Measurements from ENCODE around the gene RNU4-1.
A peak's percentile ranks its signal among the peaks of the same experiment; 100 is the strongest.
"Not testable (repeated sequence)": the region's sequence is repeated elsewhere in the genome, so short reads cannot be mapped to it uniquely, and the experiment has no call there.

RNU4-1 gene

DNA sequence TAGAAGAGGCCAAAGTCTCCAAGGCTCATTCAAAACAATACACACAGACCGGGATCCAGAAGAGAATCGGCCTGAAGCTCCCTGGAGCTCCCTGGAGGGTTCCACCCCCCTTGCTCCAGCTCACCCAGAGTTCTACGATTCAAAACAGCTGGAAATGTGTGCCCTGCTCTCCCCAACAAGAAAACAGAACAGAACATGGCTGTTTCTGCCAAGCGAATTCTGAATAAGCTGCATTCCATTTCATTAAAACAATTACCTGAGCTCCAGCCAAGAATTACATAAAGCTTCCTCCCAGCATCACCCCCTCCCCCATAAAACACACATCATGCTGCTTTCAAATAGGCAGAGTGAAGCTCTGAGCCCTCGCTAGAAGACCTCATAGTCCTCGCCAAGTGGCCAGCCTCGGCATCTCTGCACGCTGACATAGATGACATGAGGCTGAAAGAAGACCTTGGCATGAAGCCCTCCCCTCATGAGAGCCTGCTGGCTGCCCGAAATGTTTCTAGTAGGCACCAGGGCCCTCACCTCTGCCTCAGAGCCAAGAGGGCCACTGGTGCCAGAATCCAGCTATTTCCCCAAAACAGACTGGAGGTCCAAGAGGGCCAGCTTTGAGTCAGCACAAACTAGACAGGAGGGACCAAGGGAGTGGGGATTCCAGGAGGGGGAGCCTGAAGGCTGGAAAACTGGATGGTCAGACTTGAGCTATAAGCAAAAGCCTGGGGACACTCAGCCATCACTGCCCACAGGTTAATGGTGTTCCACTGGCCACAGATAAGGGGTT, 35.8 kb downstream of the RNU4-1 start:
- no peak for DNase-seq

GRCh38 chr12:120254809-120255208, 38.2 kb downstream of the RNU4-1 start:
- DNase-seq = no peak

DNA sequence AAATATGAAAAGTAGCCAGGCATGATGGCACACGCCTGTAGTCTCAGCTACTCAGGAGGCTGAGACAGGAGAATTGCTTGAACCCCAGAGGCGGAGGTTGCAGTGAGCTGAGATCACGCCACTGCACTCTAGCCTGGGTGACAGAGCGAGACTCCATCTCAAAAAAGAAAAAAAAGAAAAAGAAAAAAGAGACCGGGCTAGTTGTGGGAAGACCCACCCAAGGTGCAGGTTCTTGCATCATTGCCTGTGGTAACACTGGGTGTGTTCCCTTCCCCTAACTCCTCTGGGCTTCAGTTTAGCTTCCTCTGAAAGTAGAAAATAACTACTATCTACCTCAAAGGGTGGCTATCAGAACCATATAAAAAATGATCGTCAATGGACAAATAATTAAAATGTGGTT, 39.7 kb downstream of the RNU4-1 start:
- DNase-seq = not testable (repeated sequence)

GRCh38 chr12:120252071-120252906, 40.7 kb downstream of the RNU4-1 start:
- peak; percentile 45 to 54 for DNase-seq

DNA sequence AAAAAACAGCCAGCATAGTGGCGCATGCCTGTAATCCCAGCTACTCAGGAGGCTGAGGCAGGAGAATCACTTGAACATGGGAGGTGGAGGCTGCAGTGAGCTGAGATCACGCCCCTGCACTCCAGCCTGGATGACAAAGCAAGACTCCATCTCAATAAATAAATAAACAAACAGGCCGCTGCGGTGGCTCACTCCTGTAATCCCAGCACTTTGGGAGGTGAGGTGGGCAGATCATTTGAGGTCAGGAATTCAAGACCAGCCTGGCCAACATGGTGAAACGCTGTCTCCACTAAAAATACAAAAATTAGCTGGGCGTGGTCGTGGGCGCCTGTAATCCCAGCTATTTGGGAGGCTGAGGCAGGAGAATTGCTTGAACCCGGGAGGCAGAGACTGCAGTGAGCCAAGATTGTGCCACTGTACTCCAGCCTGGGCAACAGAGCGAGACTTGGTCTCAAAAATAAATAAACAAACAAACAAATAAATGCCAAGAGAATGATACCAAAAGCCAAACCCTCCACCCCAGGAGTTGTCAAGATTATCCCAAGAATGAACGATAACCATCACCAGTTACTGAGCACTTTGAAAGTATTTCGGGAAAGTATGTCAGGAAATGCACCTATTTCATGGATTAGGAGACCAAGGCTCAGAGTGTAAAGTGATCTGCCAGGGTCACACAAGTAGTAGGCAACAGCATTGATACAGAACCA, 41.5 kb downstream of the RNU4-1 start:
- not testable (repeated sequence) for DNase-seq

GRCh38 chr12:120249875-120250795, 42.9 kb downstream of the RNU4-1 start:
- no peak for DNase-seq

DNA sequence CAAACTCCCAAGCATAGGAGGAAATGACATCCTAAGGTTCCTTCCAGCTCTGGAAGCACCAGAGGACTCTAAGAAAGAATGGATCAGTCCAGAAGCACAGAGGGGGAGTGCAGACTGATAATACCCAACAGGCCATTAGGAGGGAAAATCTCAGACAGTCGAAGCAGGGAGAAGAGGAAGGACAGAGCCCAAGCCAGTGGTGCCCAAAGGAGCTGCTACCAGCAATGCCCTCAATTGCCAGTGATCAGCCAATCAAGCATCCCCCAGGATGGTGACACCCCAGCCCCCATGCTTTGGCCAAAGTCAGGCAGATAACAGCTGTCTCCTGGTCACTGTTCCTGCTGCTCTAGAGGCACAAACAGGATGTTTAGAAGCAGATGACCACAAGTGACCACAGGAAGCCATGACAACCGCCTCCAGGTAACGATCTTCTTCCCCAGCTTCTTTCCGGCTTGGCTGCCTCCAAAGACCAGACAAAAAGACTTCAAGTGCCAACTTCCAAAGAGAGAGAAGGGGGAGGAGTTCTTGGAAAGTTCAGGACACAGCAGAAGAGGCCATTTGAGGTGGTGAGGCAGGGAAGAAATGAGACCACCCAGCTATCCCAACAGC, 43.7 kb downstream of the RNU4-1 start:
- DNase-seq = no peak

DNA sequence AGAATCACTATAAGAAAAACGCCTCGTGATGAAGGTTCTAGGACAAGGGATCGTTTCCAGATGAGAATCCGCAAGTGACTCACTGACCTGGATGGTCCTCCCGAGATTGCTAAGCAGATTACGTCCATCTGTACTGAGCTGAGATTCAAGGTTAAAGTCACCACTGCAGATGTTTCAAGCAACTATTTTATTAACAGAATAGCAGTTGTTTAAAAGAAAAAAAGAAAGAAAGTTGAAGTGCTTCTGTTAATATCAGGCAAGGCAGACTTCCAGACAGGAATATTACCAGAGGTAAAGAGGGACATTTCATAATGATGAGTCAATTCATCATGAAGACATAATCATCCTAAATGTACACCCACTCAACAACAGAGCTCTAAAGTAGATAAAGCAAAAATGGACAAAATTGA, 45.4 kb downstream of the RNU4-1 start:
- no peak for DNase-seq

DNA sequence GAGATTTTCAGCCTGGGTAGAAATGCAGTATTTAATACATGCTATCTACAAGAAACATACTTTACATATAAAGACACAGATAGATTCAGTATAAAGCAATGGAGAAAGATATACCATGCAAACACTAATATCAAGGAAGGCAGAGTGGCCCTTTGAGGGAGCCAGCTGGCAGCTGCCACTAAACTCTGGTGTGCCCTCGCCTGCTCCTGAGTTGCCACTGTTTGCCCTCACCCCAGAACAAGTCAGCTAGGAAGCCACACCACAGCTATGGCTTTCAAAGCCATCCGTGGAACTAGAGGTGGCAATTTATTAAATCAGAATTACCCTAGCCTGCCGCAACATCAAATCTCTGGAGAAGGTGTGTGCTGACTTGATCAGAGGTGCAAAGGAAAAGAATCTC, 45.9 kb downstream of the RNU4-1 start:
- DNase-seq = no peak

DNA sequence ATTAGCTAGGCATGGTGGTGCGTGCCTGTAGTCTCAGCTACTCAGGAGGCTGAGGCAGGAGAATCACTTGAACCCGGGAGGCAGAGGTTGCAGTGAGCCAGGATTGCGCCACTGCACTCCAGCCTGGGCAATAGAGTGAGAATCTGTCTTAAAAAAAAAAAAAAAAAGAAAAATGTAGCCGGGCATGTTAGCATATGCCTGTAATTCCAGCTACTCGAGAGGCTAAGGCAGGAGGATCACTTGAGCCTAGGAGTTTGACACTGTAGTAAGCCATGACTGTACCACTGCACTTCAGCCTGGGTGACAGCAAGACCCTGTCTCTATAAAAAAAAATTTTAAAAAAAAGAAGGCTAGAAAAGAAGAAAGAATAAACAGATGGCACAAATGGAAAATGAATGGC, 46.3 kb downstream of the RNU4-1 start:
- not testable (repeated sequence) for DNase-seq

Data from stimulated activated CD4-positive, alpha-beta T cell treated with anti-CD3 and anti-CD28 coated beads, Interleukin-2, amount 100 ng/mL, for 48 hours (primary cell).